Measurements from ENCODE around the gene ZNF532.
"Not testable (repeated sequence)": the region's sequence is repeated elsewhere in the genome, so short reads cannot be mapped to it uniquely, and the experiment has no call there.

Gene ZNF532

GRCh38 chr18:58848685-58849084, 16.0 kb upstream of the ZNF532 start:
- DNase-seq, result no peak

- DNase-seq, result no peak
These were observed 13.7 kb upstream of the ZNF532 start for GRCh38 chr18:58850786-58851469.

GRCh38 chr18:58851856-58852255, 12.8 kb upstream of the ZNF532 start:
- DNase-seq, result no peak

GRCh38 chr18:58852629-58853028, 12.0 kb upstream of the ZNF532 start:
- no peak for DNase-seq

- no peak for DNase-seq
These were observed 11.1 kb upstream of the ZNF532 start for GRCh38 chr18:58853561-58853960.

GRCh38 chr18:58855521-58855920, 9.2 kb upstream of the ZNF532 start:
- DNase-seq, result not testable (repeated sequence)

GRCh38 chr18:58856881-58857280, 7.8 kb upstream of the ZNF532 start:
- no peak for DNase-seq

- DNase-seq, result no peak
These were observed 5.8 kb upstream of the ZNF532 start for GRCh38 chr18:58858591-58859468.

GRCh38 chr18:58859907-58860306, 4.8 kb upstream of the ZNF532 start:
- no peak for DNase-seq

- no peak for DNase-seq
These were observed 3.9 kb upstream of the ZNF532 start for GRCh38 chr18:58860747-58861231.

- no peak for DNase-seq
These were observed 3.3 kb upstream of the ZNF532 start for GRCh38 chr18:58861353-58861752.

GRCh38 chr18:58861861-58862301, 2.8 kb upstream of the ZNF532 start:
- no peak for DNase-seq

- no peak for DNase-seq
These were observed 2.3 kb upstream of the ZNF532 start for GRCh38 chr18:58862356-58862755.

- no peak for DNase-seq
These were observed 1.7 kb upstream of the ZNF532 start for GRCh38 chr18:58862851-58863538.

GRCh38 chr18:58863539-58864145, 1.0 kb upstream of the ZNF532 start:
- no peak for DNase-seq

GRCh38 chr18:58865033-58865590, 435 bp downstream of the ZNF532 start:
- no peak for DNase-seq

GRCh38 chr18:58865701-58866065, 1.0 kb downstream of the ZNF532 start:
- DNase-seq, result no peak

- DNase-seq, result no peak
These were observed 1.5 kb downstream of the ZNF532 start for GRCh38 chr18:58866066-58866772.

GRCh38 chr18:58866773-58867150, 2.1 kb downstream of the ZNF532 start:
- DNase-seq, result no peak

- DNase-seq, result no peak
These were observed 2.7 kb downstream of the ZNF532 start for GRCh38 chr18:58867281-58867961.

GRCh38 chr18:58868440-58868839, 3.8 kb downstream of the ZNF532 start:
- DNase-seq, result no peak

Measured in Kasumi-1 (cell line).